Right lobe of liver (tissue), 6 donors: ENCODE measurements around the gene GALNT14. TPM values are rescaled to one million over a fixed set of nuclear protein-coding genes. Genes with fewer than 3 reads are reported as not detected.
A peak's percentile ranks its signal among the peaks of the same experiment; 100 is the strongest.

Experiments
- ATAC-seq, 4 donors: fragments of 200-7000 bp; cut with Tn5 transposase; one replicate each; pipeline ENCODE4 v1.9.1; 2020; ENCODE audit warnings: mild to moderate bottlenecking in 4 of 4, moderate library complexity in 4 of 4
- DNase-seq, 3 donors: peaks; one replicate each; pipeline ENCODE4 v3.0.0-alpha.2; 2020
- H3K27ac ChIP-seq, 3 donors: fragments of 200-600 bp; one replicate each; pipeline ENCODE4 v1.8.0; 2022
- H3K27me3 ChIP-seq, 2 donors: fragments of 200-600 bp; one replicate each; pipeline ENCODE4 v1.8.0; 2022
- H3K36me3 ChIP-seq, 4 donors: fragments of 200-600 bp; sonication (generic) in 1 of 4; one replicate each; pipeline versions ENCODE4 v1.5.1 to v1.8.0; 2017 to 2022; ENCODE audit warnings: control low read depth in 1 of 4
- H3K4me1 ChIP-seq, 4 donors: fragments of 200-600 bp; sonication (generic) in 1 of 4; one replicate each; pipeline versions ENCODE4 v1.5.1 to v1.8.0; 2017 to 2022; ENCODE audit warnings: control low read depth in 1 of 4
- H3K4me3 ChIP-seq, 3 donors: fragments of 200-600 bp; one replicate each; pipeline ENCODE4 v1.8.0; 2022
- H3K9me3 ChIP-seq, 4 donors: fragments of 200-600 bp; sonication (generic) in 1 of 4; one replicate each; pipeline versions ENCODE4 v1.5.1 to v1.8.0; 2017 to 2022; ENCODE audit warnings: control low read depth in 1 of 4
- POLR2A ChIP-seq: fragments of 450-650 bp; IDR thresholded peaks from one replicate; pipeline ENCODE4 v1.6.1; 2017; ENCODE audit warnings: antibody characterized with exemption, mild to moderate bottlenecking
- WGBS: methylation state at CpG from one replicate; pipeline ENCODE4 v1.1.6; 2018; ENCODE audit warnings: low coverage, low lambda C conversion rate; ENCODE audit not compliant: insufficient coverage; ENCODE audit errors: missing lambda C conversion rate; 5-methylcytosine and 5-hydroxymethylcytosine counted together
- intact Hi-C, 2 donors: fragments of 100-400 bp; cut with DNase I; formaldehyde crosslinking; loops; one replicate each; pipeline versions ENCODE4 v1.11.2 to v1.14.1; 2022
- total RNA-seq, 6 experiments: library from RNA; depleted of rRNA in 2 of 6; stranded (reverse); fragments of >200 nt in 2 of 6; fragmentation: NEBNext Ultra II Directional in 3 of 6; extraction: Animal tissue kit (Norgen Biotek cat#: 25700) in 3 of 6; gene quantifications; one replicate each; pipeline versions ENCODE4 v1.1.0 to v1.2.4, GENCODE V29; 2016 to 2023
- TF ChIP-seq, protein P1 (sequence below), 4 donors: fragments of 200-600 bp in 3 of 4; fragments of 450-650 bp in 1 of 4; IDR thresholded peaks; one replicate each; pipeline versions ENCODE4 v1.5.1 to v1.8.0; 2016 to 2022; ENCODE audit warnings: antibody characterized with exemption in 4 of 4, mild to moderate bottlenecking in 2 of 4
- donor health status: DM: no; HTN: yes; CAD: no.
- donor health status: DM: no; HTN: no; CAD: no.
- donor health status: DM: no; HTN: no; CAD: no.
- donor health status: DM: no; HTN: yes; CAD: no.
- donor health status: DM: no; HTN: yes; CAD: no.

GALNT14 gene
- total RNA-seq, 6 experiments from 2014 or later, result 0.37 to 2.8 (median 1.0) TPM

- intact Hi-C loops, result loop anchor here (10.0 kb wide), 2 partner anchors 127 to 147 kb away; no protein-coding TSS in a partner anchor
These were observed 276.1 kb downstream of the GALNT14 start for GRCh38 chr2:30862054-30862651.

DNA sequence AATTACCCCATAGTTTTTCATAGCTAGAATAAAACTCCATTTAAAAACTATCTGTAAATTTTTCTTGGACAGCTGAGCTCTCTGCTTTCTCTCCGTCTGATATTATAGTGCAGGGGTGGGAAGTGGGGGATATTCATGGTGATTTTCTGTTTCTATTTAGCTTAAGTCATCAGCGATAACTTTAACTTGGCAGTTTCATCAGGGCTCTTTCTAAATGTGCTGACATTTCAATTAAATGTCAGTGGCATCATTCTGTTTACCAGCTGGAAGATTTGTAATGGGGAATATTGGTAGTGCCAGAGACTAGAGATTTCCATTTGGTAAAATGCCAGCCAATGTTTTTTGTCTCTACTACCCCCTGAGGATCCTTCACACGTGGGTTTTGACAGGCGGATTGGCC is 277.5 kb downstream of the GALNT14 start:
- Histone ChIP-seq H3K4me3 (no peak overlapping the region), H3K9me3 (no peaks in the 10 kb centered on the region), H3K27ac (no peak overlapping the region), H3K4me1 (no peaks in the 10 kb centered on the region), H3K36me3 (no peaks in the 10 kb centered on the region), H3K27me3 (no peaks in the 10 kb centered on the region)
- 50% methylated on average over 4 of the region's 4 CpGs for WGBS
- no peak for DNase-seq
- peak in 1 of 4 donors; percentile 48 for ATAC-seq
- intact Hi-C loops, result loop anchor here (10.0 kb wide), 2 partner anchors 126 to 146 kb away; no protein-coding TSS in a partner anchor
- TF ChIP-seq, protein P1, sequence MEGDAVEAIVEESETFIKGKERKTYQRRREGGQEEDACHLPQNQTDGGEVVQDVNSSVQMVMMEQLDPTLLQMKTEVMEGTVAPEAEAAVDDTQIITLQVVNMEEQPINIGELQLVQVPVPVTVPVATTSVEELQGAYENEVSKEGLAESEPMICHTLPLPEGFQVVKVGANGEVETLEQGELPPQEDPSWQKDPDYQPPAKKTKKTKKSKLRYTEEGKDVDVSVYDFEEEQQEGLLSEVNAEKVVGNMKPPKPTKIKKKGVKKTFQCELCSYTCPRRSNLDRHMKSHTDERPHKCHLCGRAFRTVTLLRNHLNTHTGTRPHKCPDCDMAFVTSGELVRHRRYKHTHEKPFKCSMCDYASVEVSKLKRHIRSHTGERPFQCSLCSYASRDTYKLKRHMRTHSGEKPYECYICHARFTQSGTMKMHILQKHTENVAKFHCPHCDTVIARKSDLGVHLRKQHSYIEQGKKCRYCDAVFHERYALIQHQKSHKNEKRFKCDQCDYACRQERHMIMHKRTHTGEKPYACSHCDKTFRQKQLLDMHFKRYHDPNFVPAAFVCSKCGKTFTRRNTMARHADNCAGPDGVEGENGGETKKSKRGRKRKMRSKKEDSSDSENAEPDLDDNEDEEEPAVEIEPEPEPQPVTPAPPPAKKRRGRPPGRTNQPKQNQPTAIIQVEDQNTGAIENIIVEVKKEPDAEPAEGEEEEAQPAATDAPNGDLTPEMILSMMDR (IDR thresholded peaks at IDR 0.05), result no peak

More at GRCh38 chr2:30862054-30862651, 276.1 kb downstream of the GALNT14 start:
- H3K9me3 ChIP-seq, result no peaks in the 10 kb centered on the region
- peak in 2 of 3 donors; percentile 65 to 74 for DNase-seq
- no peak overlapping the region for H3K27ac ChIP-seq
- H3K4me1 ChIP-seq, result no peaks in the 10 kb centered on the region
- peak; percentile 68 to 92 (median 80) for ATAC-seq
- TF ChIP-seq, protein P1 (IDR thresholded peaks at IDR 0.05), result peak; percentile 31 to 78 (median 74)
- no peak for TF ChIP-seq POLR2A
- WGBS, result 62% methylated on average over 3 of the region's 3 CpGs
- no peak overlapping the region for H3K4me3 ChIP-seq
- no peaks in the 10 kb centered on the region for H3K27me3 ChIP-seq
- H3K36me3 ChIP-seq, result no peaks in the 10 kb centered on the region

Other genes with a start within 250 kb of the GALNT14 start
- gene CAPN14, start 79.1 kb upstream of the GALNT14 start, total RNA-seq, result under 1 TPM in 1 of 6 experiments, not detected in 5; 0.12 TPM
- gene EHD3, start 95.7 kb upstream of the GALNT14 start, total RNA-seq, result 10 to 100 TPM in 1 of 6 experiments, 1 to 10 TPM in 5; 4.0 to 10.6 (median 7.6) TPM